IMR-90 (cell line): ENCODE results near the gene RBBP6. TPM values are rescaled to one million over a fixed set of nuclear protein-coding genes. Genes with fewer than 3 reads are reported as not detected.
"Not testable (repeated sequence)": the region's sequence is repeated elsewhere in the genome, so short reads cannot be mapped to it uniquely, and the experiment has no call there.

ENCODE experiments used
- ATAC-seq: fragments of 200-7000 bp; cut with Tn5 transposase; 2 replicates; pipeline ENCODE4 v1.9.1; 2020; ENCODE audit warnings: low read depth, mild to moderate bottlenecking, moderate library complexity
- BruUV-seq: library from RNA; stranded (reverse); fragments of 400-500 nt; replicated peaks from 2 replicates; lab custom pipeline; 2021; lab: Mats Ljungman, UMichigan
- CTCF ChIA-PET: fragments of 300-600 bp; formaldehyde crosslinking; extraction: SDS; loops from one replicate; lab custom pipeline; 2021; ENCODE audit warnings: antibody characterized with exemption; lab: Yijun Ruan, JAX
- POLR2A ChIA-PET: fragments of 300-600 bp; sonication (Branson Sonifier 250); formaldehyde crosslinking; loops from one replicate; lab custom pipeline; 2022; ENCODE audit warnings: antibody characterized with exemption; ENCODE audit not compliant: unreplicated experiment; lab: Charles Lee
- DNase-seq: peaks from one replicate; pipeline ENCODE4 v3.0.0; 2013
- H2AFZ ChIP-seq: replicated peaks from 2 replicates; pipeline ENCODE3; 2013; ENCODE audit warnings: low read length, mild to moderate bottlenecking; ENCODE audit not compliant: poor library complexity
- H2AK5ac ChIP-seq: 2 replicates; pipeline ENCODE4 v1.6.1; 2013; ENCODE audit warnings: low read depth, low read length, inconsistent platforms
- H2AK9ac ChIP-seq: replicated peaks from 2 replicates; pipeline ENCODE3; 2013; ENCODE audit warnings: mild to moderate bottlenecking, low read depth, low read length, moderate library complexity; ENCODE audit not compliant: poor library complexity
- H2BK120ac ChIP-seq: 2 replicates; pipeline ENCODE4 v1.6.1; 2013; ENCODE audit warnings: low read depth, low read length, inconsistent platforms
- H2BK15ac ChIP-seq: 3 replicates; pipeline ENCODE4 v1.6.1; 2013; ENCODE audit warnings: low read depth, low read length, inconsistent platforms
- H2BK20ac ChIP-seq: 2 replicates; pipeline ENCODE4 v1.6.1; 2013; ENCODE audit warnings: low read depth, mild to moderate bottlenecking, inconsistent platforms, low read length, moderate library complexity
- H2BK5ac ChIP-seq: 2 replicates; pipeline ENCODE4 v1.6.1; 2013; ENCODE audit warnings: mild to moderate bottlenecking, low read depth, low read length, inconsistent platforms; ENCODE audit not compliant: poor library complexity, severe bottlenecking
- H3K14ac ChIP-seq: replicated peaks from 2 replicates; pipeline ENCODE4 v1.6.1; 2013; ENCODE audit warnings: low read depth, low read length, inconsistent platforms
- H3K18ac ChIP-seq: 2 replicates; pipeline ENCODE4 v1.6.1; 2013; ENCODE audit warnings: low read depth, low read length, control low read depth
- H3K23ac ChIP-seq: 2 replicates; pipeline ENCODE4 v1.6.1; 2013; ENCODE audit warnings: low read depth, low read length, inconsistent platforms
- H3K27ac ChIP-seq: 2 replicates; pipeline ENCODE4 v1.5.1; 2013; ENCODE audit warnings: mild to moderate bottlenecking, control low read depth, low read length; ENCODE audit not compliant: insufficient read depth
- H3K27me3 ChIP-seq: 2 replicates; pipeline ENCODE4 v1.6.1; 2013; ENCODE audit warnings: low read length; ENCODE audit not compliant: control insufficient read depth, insufficient read depth
- H3K36me3 ChIP-seq: 2 replicates; pipeline ENCODE4 v1.6.1; 2013; ENCODE audit warnings: low read length, mixed read lengths; ENCODE audit not compliant: control insufficient read depth, insufficient read depth
- H3K4ac ChIP-seq: 2 replicates; pipeline ENCODE4 v1.6.1; 2013; ENCODE audit warnings: low read depth, low read length, inconsistent platforms
- H3K4me1 ChIP-seq: 2 replicates; pipeline ENCODE4 v1.6.1; 2013; ENCODE audit warnings: low read length, mixed read lengths; ENCODE audit not compliant: control insufficient read depth, insufficient read depth
- H3K4me2 ChIP-seq: 2 replicates; pipeline ENCODE4 v1.6.1; 2013; ENCODE audit warnings: low read depth, mild to moderate bottlenecking, control low read depth, low read length, moderate library complexity
- H3K4me3 ChIP-seq: 2 replicates; pipeline ENCODE4 v1.5.1; 2013; ENCODE audit warnings: low read depth, mild to moderate bottlenecking, control low read depth, low read length, moderate library complexity; ENCODE audit not compliant: insufficient read depth
- H3K56ac ChIP-seq: 2 replicates; pipeline ENCODE4 v1.6.1; 2013; ENCODE audit warnings: low read length, inconsistent platforms; ENCODE audit not compliant: insufficient read depth; ENCODE audit errors: extremely low read depth
- H3K79me1 ChIP-seq, 2 experiments: 2 replicates each; pipeline ENCODE4 v1.6.1; 2013; ENCODE audit warnings: low read length in 2 of 2, inconsistent platforms in 1 of 2, low read depth in 1 of 2
- H3K9ac ChIP-seq: 2 replicates; pipeline ENCODE4 v1.6.1; 2013; ENCODE audit warnings: low read depth, low read length, control low read depth
- H3K9me1 ChIP-seq: 2 replicates; pipeline ENCODE4 v1.6.1; 2013; ENCODE audit warnings: low read length, inconsistent platforms; ENCODE audit not compliant: insufficient read depth
- H3K9me3 ChIP-seq: 2 replicates; pipeline ENCODE4 v1.6.1; 2013; ENCODE audit warnings: low read length; ENCODE audit not compliant: control insufficient read depth, insufficient read depth
- H4K20me1 ChIP-seq: 2 replicates; pipeline ENCODE4 v1.6.1; 2013; ENCODE audit warnings: low read length, inconsistent platforms; ENCODE audit not compliant: insufficient read depth
- H4K5ac ChIP-seq: 2 replicates; pipeline ENCODE4 v1.6.1; 2013; ENCODE audit warnings: mild to moderate bottlenecking, low read depth, low read length, control low read depth
- H4K8ac ChIP-seq, 2 experiments: 2 replicates each; pipeline ENCODE4 v1.6.1; 2013; ENCODE audit warnings: low read depth in 2 of 2, low read length in 2 of 2, control low read depth in 1 of 2, inconsistent platforms in 1 of 2
- H4K91ac ChIP-seq: 2 replicates; pipeline ENCODE4 v1.6.1; 2013; ENCODE audit warnings: low read depth, low read length, inconsistent platforms; ENCODE audit not compliant: insufficient read depth
- MAFK ChIP-seq: IDR thresholded peaks from 2 replicates; pipeline ENCODE4 v1.6.1; 2012; ENCODE audit warnings: low read depth, low read length, improper control_type of control experiment
- MAZ ChIP-seq: IDR thresholded peaks from 2 replicates; pipeline ENCODE4 v1.6.1; 2012; ENCODE audit warnings: low read depth, mild to moderate bottlenecking, low read length, improper control_type of control experiment, moderate library complexity, borderline replicate concordance
- MXI1 ChIP-seq: IDR thresholded peaks from 2 replicates; pipeline ENCODE4 v1.6.1; 2012; ENCODE audit warnings: low read depth, mild to moderate bottlenecking, low read length, moderate library complexity, borderline replicate concordance
- NFE2L2 ChIP-seq: fragments of 150-350 bp; IDR thresholded peaks from 2 replicates; pipeline ENCODE4 v1.6.1; 2016; ENCODE audit warnings: low read depth, mild to moderate bottlenecking, low read length
- RFX5 ChIP-seq: IDR thresholded peaks from 2 replicates; pipeline ENCODE4 v1.8.0; 2012; ENCODE audit warnings: low read depth, mild to moderate bottlenecking, low read length, moderate library complexity
- SMC3 ChIP-seq: fragments of 150-350 bp; IDR thresholded peaks from 2 replicates; pipeline ENCODE4 v1.6.1; 2016; ENCODE audit warnings: low read depth, mild to moderate bottlenecking, antibody characterized with exemption, low read length, moderate library complexity
- WGBS, 2 experiments: methylation state at CpG; one replicate each; pipeline versions ENCODE4 v1.1.5 to v1.1.7; 2013; ENCODE audit warnings: missing lambda C conversion rate in 2 of 2; ENCODE audit not compliant: insufficient read length in 1 of 2; ENCODE audit errors: extremely low coverage in 2 of 2; 5-methylcytosine and 5-hydroxymethylcytosine counted together
- dilution Hi-C: fragments of 300-500 bp; cut with HindIII; formaldehyde crosslinking; loops from one replicate; pipeline ENCODE4 v1.14.3; 2018; ENCODE audit warnings: low sequenced_read_pairs; ENCODE audit not compliant: unreplicated experiment
- in situ Hi-C: fragments of 300-500 bp; cut with MboI; formaldehyde crosslinking; loops from 3 replicates; pipeline ENCODE4 v1.14.3; 2019; ENCODE audit warnings: low sequenced_read_pairs, inconsistent platforms, mixed read lengths
- intact Hi-C: fragments of 100-400 bp; cut with micrococcal nuclease; formaldehyde crosslinking; loops from 2 replicates; pipeline ENCODE4 v1.10.0; 2022
- polyA plus RNA-seq, 3 experiments: library from polyadenylated mRNA; depleted of rRNA; stranded (reverse); fragments of >200 nt; gene quantifications; 2 replicates each; pipeline ENCODE4 v1.2.3, GENCODE V29; 2012; ENCODE audit warnings: low replicate concordance in 1 of 3
- total RNA-seq: library from RNA; depleted of rRNA; stranded (reverse); fragments of >200 nt; gene quantifications from 2 replicates; pipeline ENCODE4 v1.2.3, GENCODE V29; 2012
- TF ChIP-seq, protein P1 (sequence below): fragments of 150-350 bp; IDR thresholded peaks from 2 replicates; pipeline ENCODE4 v1.6.1; 2016; ENCODE audit warnings: low read depth, mild to moderate bottlenecking, low read length, moderate library complexity, borderline replicate concordance

RBBP6 gene
- total and polyA plus RNA-seq, 2 of the 4 experiments (the other 2 are of a cell fraction): 7.2 to 17.8 TPM

DNA sequence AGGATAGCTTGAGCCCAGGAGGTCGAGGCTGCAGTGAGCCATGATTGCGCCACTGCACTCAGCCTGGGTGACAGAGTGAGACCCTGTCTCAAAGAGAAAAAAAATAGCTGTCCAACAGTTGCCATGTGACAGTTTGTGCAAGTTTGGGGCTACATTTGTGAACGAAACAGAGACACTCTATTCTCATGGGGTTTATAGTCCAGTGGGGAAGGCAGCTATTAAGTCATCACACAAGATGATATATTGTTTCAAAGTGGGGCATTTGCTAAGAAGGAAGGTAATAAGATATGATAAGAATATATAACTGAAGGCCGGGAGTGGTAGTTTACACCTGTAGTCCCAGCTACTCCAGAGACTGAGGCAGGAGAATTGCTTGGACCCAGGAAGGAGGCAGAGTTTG lies 73.3 kb downstream of the RBBP6 start:
- in situ Hi-C loops: no loop called here
- CTCF ChIA-PET: interaction anchor here (0.6 to 1.7 kb wide), 2 partner anchors 25 to 32 kb away, joined by 3 to 5 read pairs; no protein-coding TSS in a partner anchor

DNA sequence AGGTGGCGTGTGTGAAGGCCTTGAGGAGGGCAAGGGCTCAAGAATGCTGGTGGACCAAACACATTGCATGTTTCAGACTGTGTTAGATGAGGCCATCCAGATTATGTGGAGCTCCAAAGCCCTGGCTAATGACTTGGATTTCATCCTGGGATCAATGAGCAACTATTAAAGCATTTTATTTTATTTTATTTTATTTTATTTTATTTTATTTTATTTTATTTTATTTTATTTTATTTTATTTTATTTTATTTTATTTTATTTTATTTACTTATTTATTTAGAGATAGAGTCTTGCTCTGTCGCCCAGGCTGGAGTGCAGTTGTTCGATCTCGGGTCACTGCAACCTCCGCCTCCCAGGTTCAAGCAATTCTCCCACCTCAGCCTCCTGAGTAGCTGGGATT lies 73.9 kb downstream of the RBBP6 start:
- H3K4me3 ChIP-seq, H3K4me1 ChIP-seq, H3K56ac ChIP-seq, H2AFZ ChIP-seq, H3K9me1 ChIP-seq, H4K5ac ChIP-seq, in situ Hi-C loops, H3K79me1 ChIP-seq, H3K27ac ChIP-seq, H2BK15ac ChIP-seq, H2BK5ac ChIP-seq, H2AK9ac ChIP-seq, intact Hi-C loops, H2AK5ac ChIP-seq, H3K14ac ChIP-seq, POLR2A ChIA-PET, H3K36me3 ChIP-seq, ATAC-seq, H3K4ac ChIP-seq, H3K4me2 ChIP-seq, H3K9me3 ChIP-seq, dilution Hi-C loops, H3K23ac ChIP-seq, BruUV-seq, H2BK20ac ChIP-seq, H3K9ac ChIP-seq, DNase-seq, H4K20me1 ChIP-seq, H3K18ac ChIP-seq, H4K8ac ChIP-seq, H4K91ac ChIP-seq, H2BK120ac ChIP-seq: not testable (repeated sequence)
- WGBS, 2 experiments: 67% methylated on average over 1 of the region's 5 CpGs; no CpG with 5 or more reads in 1 of the 2 experiments
- CTCF ChIA-PET: interaction anchor here (1.7 kb wide), 1 partner anchor 26 kb away, joined by 5 read pairs; no protein-coding TSS in a partner anchor
- H3K27me3 ChIP-seq: peaks cover 20% of the 10 kb centered on the region

More for the DNA sequence above, 73.3 kb downstream of the RBBP6 start:
- no peak overlapping the region for H3K4me2 ChIP-seq
- H3K4me3 ChIP-seq: no peak overlapping the region
- DNase-seq (no peak), ATAC-seq (no peak)
- H3K79me1 ChIP-seq: no peaks in the 10 kb centered on the region
- no peak overlapping the region for H4K5ac ChIP-seq
- no peak overlapping the region for H2AK9ac ChIP-seq
- no peak overlapping the region for H3K18ac ChIP-seq
- no peak overlapping the region for H3K9ac ChIP-seq
- H2BK5ac ChIP-seq: no peak overlapping the region
- H3K9me1 ChIP-seq: no peaks in the 10 kb centered on the region
- H4K8ac ChIP-seq: no peak overlapping the region
- H2BK20ac ChIP-seq: no peak overlapping the region
- WGBS, 2 experiments: 60% methylated on average over 2 of the region's 4 CpGs; no CpG with 5 or more reads in 1 of the 2 experiments
- intact Hi-C loops (no loop called here), dilution Hi-C loops (no loop called here)
- no peaks in the 10 kb centered on the region for H3K36me3 ChIP-seq
- H4K91ac ChIP-seq: no peak overlapping the region
- no peak overlapping the region for H3K23ac ChIP-seq
- H3K9me3 ChIP-seq: no peaks in the 10 kb centered on the region
- H2AFZ ChIP-seq: no peak overlapping the region
- no peaks in the 10 kb centered on the region for H4K20me1 ChIP-seq
- POLR2A ChIA-PET: no interaction called here
- no TSS peak for BruUV-seq
- H3K4ac ChIP-seq: no peak overlapping the region
- no peak overlapping the region for H2BK120ac ChIP-seq
- TF ChIP-seq MAZ: no peak
- TF ChIP-seq MAFK: no peak
- TF ChIP-seq NFE2L2: no peak
- TF ChIP-seq, protein P1, sequence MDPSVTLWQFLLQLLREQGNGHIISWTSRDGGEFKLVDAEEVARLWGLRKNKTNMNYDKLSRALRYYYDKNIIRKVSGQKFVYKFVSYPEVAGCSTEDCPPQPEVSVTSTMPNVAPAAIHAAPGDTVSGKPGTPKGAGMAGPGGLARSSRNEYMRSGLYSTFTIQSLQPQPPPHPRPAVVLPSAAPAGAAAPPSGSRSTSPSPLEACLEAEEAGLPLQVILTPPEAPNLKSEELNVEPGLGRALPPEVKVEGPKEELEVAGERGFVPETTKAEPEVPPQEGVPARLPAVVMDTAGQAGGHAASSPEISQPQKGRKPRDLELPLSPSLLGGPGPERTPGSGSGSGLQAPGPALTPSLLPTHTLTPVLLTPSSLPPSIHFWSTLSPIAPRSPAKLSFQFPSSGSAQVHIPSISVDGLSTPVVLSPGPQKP: no peak
- TF ChIP-seq RFX5: no peak
- no peak for TF ChIP-seq MXI1
- no peak for TF ChIP-seq SMC3
- H3K4me1 ChIP-seq: peaks cover 6% of the 10 kb centered on the region
- H2AK5ac ChIP-seq: no peak overlapping the region
- H3K14ac ChIP-seq: no peak overlapping the region
- no peak overlapping the region for H3K27ac ChIP-seq
- no peak overlapping the region for H3K56ac ChIP-seq
- no peak overlapping the region for H2BK15ac ChIP-seq
- peaks cover 25% of the 10 kb centered on the region for H3K27me3 ChIP-seq
